WTC11 (cell line): ENCODE data around the gene WNK2.

Experiments
- AFF4 ChIP-seq: sonication (generic); formaldehyde crosslinking; IDR thresholded peaks from 2 replicates; pipeline ENCODE4 v1.8.1; 2023; ENCODE audit warnings: mild to moderate bottlenecking, missing genetic modification reagents, borderline replicate concordance
- ATF3 ChIP-seq: sonication (generic); formaldehyde crosslinking; conservative IDR thresholded peaks from 2 replicates; pipeline ENCODE4 v1.8.1; 2022; ENCODE audit warnings: mild to moderate bottlenecking, missing genetic modification reagents
- CTCF ChIP-seq: fragments of 200-600 bp; IDR thresholded peaks from 2 replicates; pipeline ENCODE4 v1.8.0; 2022; ENCODE audit warnings: antibody characterized with exemption
- FOXP4 ChIP-seq: sonication (generic); formaldehyde crosslinking; IDR thresholded peaks from 2 replicates; pipeline ENCODE4 v1.8.0; 2022; ENCODE audit warnings: mild to moderate bottlenecking, missing genetic modification reagents
- IRF1 ChIP-seq: sonication (generic); formaldehyde crosslinking; IDR thresholded peaks from 2 replicates; pipeline ENCODE4 v1.8.0; 2023; ENCODE audit warnings: missing genetic modification reagents
- MLX ChIP-seq: sonication (generic); formaldehyde crosslinking; IDR thresholded peaks from 2 replicates; pipeline ENCODE4 v1.8.1; 2023; ENCODE audit warnings: mild to moderate bottlenecking, missing genetic modification reagents, moderate library complexity
- MXD4 ChIP-seq: fragments of 250-450 bp; sonication (Bioruptor Pico); IDR thresholded peaks from 2 replicates; pipeline ENCODE4 v1.8.0; 2021; ENCODE audit warnings: mild to moderate bottlenecking, moderate library complexity, borderline replicate concordance
- NR2C2 ChIP-seq: sonication (generic); formaldehyde crosslinking; IDR thresholded peaks from 2 replicates; pipeline ENCODE4 v1.8.0; 2022; ENCODE audit warnings: mild to moderate bottlenecking, missing genetic modification reagents
- PREB ChIP-seq: sonication (generic); formaldehyde crosslinking; IDR thresholded peaks from 2 replicates; pipeline ENCODE4 v1.8.1; 2022; ENCODE audit warnings: mild to moderate bottlenecking, missing genetic modification reagents, moderate library complexity, borderline replicate concordance
- TCF7 ChIP-seq: sonication (generic); formaldehyde crosslinking; IDR thresholded peaks from 2 replicates; pipeline ENCODE4 v1.8.0; 2022; ENCODE audit warnings: mild to moderate bottlenecking, low read depth, missing genetic modification reagents, moderate library complexity
- USF2 ChIP-seq: sonication (generic); formaldehyde crosslinking; IDR thresholded peaks from 2 replicates; pipeline ENCODE4 v1.8.1; 2023; ENCODE audit warnings: mild to moderate bottlenecking, missing genetic modification reagents, moderate library complexity
- ZSCAN18 ChIP-seq: fragments of 250-450 bp; sonication (Bioruptor Pico); IDR thresholded peaks from 2 replicates; pipeline ENCODE4 v2.1.2; 2022; ENCODE audit warnings: mild to moderate bottlenecking, moderate library complexity

- TF ChIP-seq CTCF = no peak
- TF ChIP-seq USF2 (CRISPR knock-in tag) = no peak
- no peak for TF ChIP-seq PREB (CRISPR knock-in tag)
- TF ChIP-seq TCF7 (CRISPR knock-in tag) = no peak
- no peak for TF ChIP-seq FOXP4 (CRISPR knock-in tag)
- no peak for TF ChIP-seq NR2C2
- no peak for TF ChIP-seq ZSCAN18 (CRISPR knock-in tag)
- TF ChIP-seq MXD4 (CRISPR knock-in tag) = no peak
- TF ChIP-seq IRF1 (CRISPR knock-in tag) = no peak
- no peak for TF ChIP-seq AFF4 (CRISPR knock-in tag)
- TF ChIP-seq MLX (CRISPR knock-in tag) = no peak
- TF ChIP-seq ATF3 (CRISPR knock-in tag) = no peak
Measured at GRCh38 chr9:93196096-93197055, 12.4 kb downstream of the WNK2 start.
